ENCODE results near the gene ADORA3.

The ADORA3 gene

GRCh38 chr1:111487133-111487532, 16.3 kb downstream of the ADORA3 start:
- Histone ChIP-seq H3K9ac (ENCODE audit: low read length) (no peak overlapping the region), H3K9me3 (ENCODE audit: control insufficient read depth, insufficient read depth, low read depth, low read length) (no peaks in the 10 kb centered on the region), H3K36me3 (ENCODE audit: control insufficient read depth, insufficient read depth, low read length) (no peaks in the 10 kb centered on the region), H3K4me3 (ENCODE audit: low read depth, low read length) (no peak overlapping the region), H3K4me1 (ENCODE audit: control insufficient read depth, insufficient read depth, low read length) (no peaks in the 10 kb centered on the region), H3K27me3 (ENCODE audit: control insufficient read depth, insufficient read depth, low read length) (no peaks in the 10 kb centered on the region), H3K27ac (ENCODE audit: low read depth, low read length) (no peak overlapping the region)

GRCh38 chr1:111486431-111486830, 17.0 kb downstream of the ADORA3 start:
- Histone ChIP-seq H3K36me3 (ENCODE audit: control insufficient read depth, insufficient read depth, low read length) (no peaks in the 10 kb centered on the region), H3K27ac (ENCODE audit: low read depth, low read length) (no peak overlapping the region), H3K9ac (ENCODE audit: low read length) (no peak overlapping the region), H3K27me3 (ENCODE audit: control insufficient read depth, insufficient read depth, low read length) (no peaks in the 10 kb centered on the region), H3K4me3 (ENCODE audit: low read depth, low read length) (no peak overlapping the region), H3K9me3 (ENCODE audit: control insufficient read depth, insufficient read depth, low read depth, low read length) (no peaks in the 10 kb centered on the region), H3K4me1 (ENCODE audit: control insufficient read depth, insufficient read depth, low read length) (no peaks in the 10 kb centered on the region)

GRCh38 chr1:111484391-111485026, 18.9 kb downstream of the ADORA3 start:
- no peak overlapping the region for H3K4me3 ChIP-seq (ENCODE audit: low read depth, low read length)
- no peaks in the 10 kb centered on the region for H3K4me1 ChIP-seq (ENCODE audit: control insufficient read depth, insufficient read depth, low read length)
- no peaks in the 10 kb centered on the region for H3K9me3 ChIP-seq (ENCODE audit: control insufficient read depth, insufficient read depth, low read depth, low read length)
- H3K27ac ChIP-seq (ENCODE audit: low read depth, low read length) = no peak overlapping the region
- H3K9ac ChIP-seq (ENCODE audit: low read length) = no peak overlapping the region
- no peaks in the 10 kb centered on the region for H3K27me3 ChIP-seq (ENCODE audit: control insufficient read depth, insufficient read depth, low read length)
- no peaks in the 10 kb centered on the region for H3K36me3 ChIP-seq (ENCODE audit: control insufficient read depth, insufficient read depth, low read length)

GRCh38 chr1:111483876-111484275, 19.6 kb downstream of the ADORA3 start:
- Histone ChIP-seq H3K27me3 (ENCODE audit: control insufficient read depth, insufficient read depth, low read length) (no peaks in the 10 kb centered on the region), H3K9me3 (ENCODE audit: control insufficient read depth, insufficient read depth, low read depth, low read length) (no peaks in the 10 kb centered on the region), H3K27ac (ENCODE audit: low read depth, low read length) (no peak overlapping the region), H3K9ac (ENCODE audit: low read length) (no peak overlapping the region), H3K36me3 (ENCODE audit: control insufficient read depth, insufficient read depth, low read length) (no peaks in the 10 kb centered on the region), H3K4me1 (ENCODE audit: control insufficient read depth, insufficient read depth, low read length) (no peaks in the 10 kb centered on the region), H3K4me3 (ENCODE audit: low read depth, low read length) (no peak overlapping the region)

- no peaks in the 10 kb centered on the region for H3K9me3 ChIP-seq (ENCODE audit: control insufficient read depth, insufficient read depth, low read depth, low read length)
- H3K9ac ChIP-seq (ENCODE audit: low read length) = no peak overlapping the region
- H3K27ac ChIP-seq (ENCODE audit: low read depth, low read length) = no peak overlapping the region
- no peaks in the 10 kb centered on the region for H3K36me3 ChIP-seq (ENCODE audit: control insufficient read depth, insufficient read depth, low read length)
- no peak overlapping the region for H3K4me3 ChIP-seq (ENCODE audit: low read depth, low read length)
- no peaks in the 10 kb centered on the region for H3K4me1 ChIP-seq (ENCODE audit: control insufficient read depth, insufficient read depth, low read length)
- H3K27me3 ChIP-seq (ENCODE audit: control insufficient read depth, insufficient read depth, low read length) = no peaks in the 10 kb centered on the region
Measured at GRCh38 chr1:111483166-111483565, 20.3 kb downstream of the ADORA3 start.

GRCh38 chr1:111481387-111482221, 21.8 kb downstream of the ADORA3 start:
- no peak overlapping the region for H3K4me3 ChIP-seq (ENCODE audit: low read depth, low read length)
- H3K9me3 ChIP-seq (ENCODE audit: control insufficient read depth, insufficient read depth, low read depth, low read length) = no peaks in the 10 kb centered on the region
- H3K27me3 ChIP-seq (ENCODE audit: control insufficient read depth, insufficient read depth, low read length) = no peaks in the 10 kb centered on the region
- no peaks in the 10 kb centered on the region for H3K4me1 ChIP-seq (ENCODE audit: control insufficient read depth, insufficient read depth, low read length)
- no peak overlapping the region for H3K27ac ChIP-seq (ENCODE audit: low read depth, low read length)
- H3K36me3 ChIP-seq (ENCODE audit: control insufficient read depth, insufficient read depth, low read length) = no peaks in the 10 kb centered on the region
- H3K9ac ChIP-seq (ENCODE audit: low read length) = no peak overlapping the region

GRCh38 chr1:111480674-111481073, 22.8 kb downstream of the ADORA3 start:
- no peaks in the 10 kb centered on the region for H3K27me3 ChIP-seq (ENCODE audit: control insufficient read depth, insufficient read depth, low read length)
- no peak overlapping the region for H3K4me3 ChIP-seq (ENCODE audit: low read depth, low read length)
- no peak overlapping the region for H3K9ac ChIP-seq (ENCODE audit: low read length)
- H3K9me3 ChIP-seq (ENCODE audit: control insufficient read depth, insufficient read depth, low read depth, low read length) = no peaks in the 10 kb centered on the region
- no peak overlapping the region for H3K27ac ChIP-seq (ENCODE audit: low read depth, low read length)
- no peaks in the 10 kb centered on the region for H3K4me1 ChIP-seq (ENCODE audit: control insufficient read depth, insufficient read depth, low read length)
- H3K36me3 ChIP-seq (ENCODE audit: control insufficient read depth, insufficient read depth, low read length) = no peaks in the 10 kb centered on the region

- Histone ChIP-seq H3K4me1 (ENCODE audit: control insufficient read depth, insufficient read depth, low read length) (no peaks in the 10 kb centered on the region), H3K9ac (ENCODE audit: low read length) (no peak overlapping the region)
Measured at GRCh38 chr1:111476761-111477309, 26.6 kb downstream of the ADORA3 start.

GRCh38 chr1:111476214-111476613, 27.2 kb downstream of the ADORA3 start:
- Histone ChIP-seq H3K9me3 (ENCODE audit: control insufficient read depth, insufficient read depth, low read depth, low read length) (no peaks in the 10 kb centered on the region), H3K36me3 (ENCODE audit: control insufficient read depth, insufficient read depth, low read length) (no peaks in the 10 kb centered on the region; the same call in 1 of the 2 replicates), H3K4me1 (ENCODE audit: control insufficient read depth, insufficient read depth, low read length) (no peaks in the 10 kb centered on the region), H3K27ac (ENCODE audit: low read depth, low read length) (no peak overlapping the region), H3K4me3 (ENCODE audit: low read depth, low read length) (no peak overlapping the region), H3K27me3 (ENCODE audit: control insufficient read depth, insufficient read depth, low read length) (no peaks in the 10 kb centered on the region), H3K9ac (ENCODE audit: low read length) (no peak overlapping the region)

More at GRCh38 chr1:111476761-111477309, 26.6 kb downstream of the ADORA3 start:
- no peak overlapping the region for H3K27ac ChIP-seq (ENCODE audit: low read depth, low read length)
- H3K27me3 ChIP-seq (ENCODE audit: control insufficient read depth, insufficient read depth, low read length) = no peaks in the 10 kb centered on the region
- H3K9me3 ChIP-seq (ENCODE audit: control insufficient read depth, insufficient read depth, low read depth, low read length) = no peaks in the 10 kb centered on the region
- no peak overlapping the region for H3K4me3 ChIP-seq (ENCODE audit: low read depth, low read length)
- no peaks in the 10 kb centered on the region for H3K36me3 ChIP-seq (ENCODE audit: control insufficient read depth, insufficient read depth, low read length)

GRCh38 chr1:111475701-111476100, 27.7 kb downstream of the ADORA3 start:
- H3K9ac ChIP-seq (ENCODE audit: low read length) = no peak overlapping the region
- no peak overlapping the region for H3K27ac ChIP-seq (ENCODE audit: low read depth, low read length)
- no peaks in the 10 kb centered on the region for H3K9me3 ChIP-seq (ENCODE audit: control insufficient read depth, insufficient read depth, low read depth, low read length)
- no peak overlapping the region for H3K4me3 ChIP-seq (ENCODE audit: low read depth, low read length)
- no peaks in the 10 kb centered on the region for H3K27me3 ChIP-seq (ENCODE audit: control insufficient read depth, insufficient read depth, low read length)
- no peaks in the 10 kb centered on the region; the same call in 1 of the 2 replicates for H3K36me3 ChIP-seq (ENCODE audit: control insufficient read depth, insufficient read depth, low read length)
- no peaks in the 10 kb centered on the region for H3K4me1 ChIP-seq (ENCODE audit: control insufficient read depth, insufficient read depth, low read length)

GRCh38 chr1:111474521-111474920, 28.9 kb downstream of the ADORA3 start:
- H3K4me1 ChIP-seq (ENCODE audit: control insufficient read depth, insufficient read depth, low read length) = no peaks in the 10 kb centered on the region
- H3K27me3 ChIP-seq (ENCODE audit: control insufficient read depth, insufficient read depth, low read length) = no peaks in the 10 kb centered on the region
- H3K9me3 ChIP-seq (ENCODE audit: control insufficient read depth, insufficient read depth, low read depth, low read length) = no peaks in the 10 kb centered on the region
- H3K27ac ChIP-seq (ENCODE audit: low read depth, low read length) = no peak overlapping the region
- no peak overlapping the region for H3K4me3 ChIP-seq (ENCODE audit: low read depth, low read length)
- H3K9ac ChIP-seq (ENCODE audit: low read length) = no peak overlapping the region
- H3K36me3 ChIP-seq (ENCODE audit: control insufficient read depth, insufficient read depth, low read length) = peaks cover 7% of the 10 kb centered on the region
